Measurements from ENCODE around the gene ITGA5. TPM values are rescaled to one million over a fixed set of nuclear protein-coding genes. Genes with fewer than 3 reads are reported as not detected.

ITGA5 gene
- 589 and 1,116 TPM in 2 replicates for total RNA-seq

GRCh38 chr12:54419088-54419887 is at the start of gene ITGA5:
ITGA5 (minus strand) TSS chr12:54419266; CDS start chr12:54419198, 68 bp downstream.

GRCh38 chr12:54384591-54385041 is 34.5 kb downstream of the ITGA5 start, which contains the start of gene ZNF385A:
ZNF385A (minus strand) TSS chr12:54384733; CDS start chr12:54384514, 219 bp downstream.

GRCh38 chr12:54364413-54364812 is 54.7 kb downstream of the ITGA5 start, which contains the start of gene GPR84:
GPR84 (minus strand) TSS chr12:54364486; CDS start chr12:54363851, 635 bp downstream.

Other genes with a start within 250 kb of the ITGA5 start
- 22.5 and 30.4 TPM in 2 replicates for gene SMUG1, start 230.3 kb downstream of the ITGA5 start, total RNA-seq
- 39.0 and 47.0 TPM in 2 replicates for gene CBX5, start 139.1 kb downstream of the ITGA5 start, total RNA-seq
- gene HNRNPA1, start 138.5 kb downstream of the ITGA5 start, total RNA-seq = 136 and 210 TPM in 2 replicates
- gene NFE2, start 118.3 kb downstream of the ITGA5 start, total RNA-seq = 0.07 and 0.10 TPM in 2 replicates
- 111 and 116 TPM in 2 replicates for gene COPZ1, start 94.1 kb downstream of the ITGA5 start, total RNA-seq
- 0.07 and 0.13 TPM in 2 replicates for gene GPR84, start 54.8 kb downstream of the ITGA5 start, total RNA-seq
- gene ZNF385A, start 34.5 kb downstream of the ITGA5 start, total RNA-seq = 1.8 and 2.2 TPM in 2 replicates
- 1.1 TPM in 1 of 2 replicates, not detected in the other for gene GTSF1, start 54.3 kb upstream of the ITGA5 start, total RNA-seq
- gene NCKAP1L, start 78.5 kb upstream of the ITGA5 start, total RNA-seq = 0.03 TPM in 1 of 2 replicates, not detected in the other
- gene PDE1B, start 130.3 kb upstream of the ITGA5 start, total RNA-seq = 0.13 and 9.9 TPM in 2 replicates
- not detected in 2 replicates for gene PPP1R1A, start 169.4 kb upstream of the ITGA5 start, total RNA-seq
- gene LACRT, start 215.6 kb upstream of the ITGA5 start, total RNA-seq = not detected in 2 replicates
- gene DCD, start 229.1 kb upstream of the ITGA5 start, total RNA-seq = not detected in 2 replicates

Measured in smooth muscle cell of the pulmonary artery (primary cell).